Motor neuron (in vitro differentiated cells): Measurements from ENCODE around the gene TF. TPM values are rescaled to one million over a fixed set of nuclear protein-coding genes. Genes with fewer than 3 reads are reported as not detected.

Source experiments
- ATAC-seq, 8 experiments: fragments of 200-7000 bp; cut with Tn5 transposase; replicated peaks in 6 of 8; 2 replicates each; pipeline ENCODE4 v1.8.0; 2021; ENCODE audit warnings: mild to moderate bottlenecking in 8 of 8, moderate library complexity in 8 of 8
- H3K27ac ChIP-seq, 2 donors: fragments of 250-450 bp; sonication (Bioruptor Pico); 2 replicates each; pipeline ENCODE4 v1.9.0; 2021; ENCODE audit warnings: antibody characterized with exemption in 2 of 2, mild to moderate bottlenecking in 2 of 2, moderate library complexity in 1 of 2
- H3K4me1 ChIP-seq, 2 donors: fragments of 250-450 bp; sonication (Bioruptor Pico); replicated peaks in 1 of 2; 2 replicates each; pipeline ENCODE4 v1.6.1; 2021; ENCODE audit warnings: antibody characterized with exemption in 2 of 2, mild to moderate bottlenecking in 2 of 2, moderate library complexity in 1 of 2
- H3K4me3 ChIP-seq, 5 donors: fragments of 250-450 bp; sonication (Bioruptor Pico); 2 replicates each; pipeline ENCODE4 v1.9.0; 2021; ENCODE audit warnings: antibody characterized with exemption in 5 of 5, mild to moderate bottlenecking in 5 of 5, moderate library complexity in 4 of 5
- WGBS, 10 experiments: fragments of 450-650 bp; shearing (Covaris generic); methylation state at CpG; one replicate each; pipeline ENCODE4 v1.0.0; 2022; 5-methylcytosine and 5-hydroxymethylcytosine counted together
- in situ Hi-C, 9 experiments: fragments of 400-800 bp; cut with MboI; loops; one replicate each; pipeline ENCODE4 v1.15.0; 2021; ENCODE audit warnings: low sequenced_read_pairs in 9 of 9, low pct_unique_long_range_greater_than_20kb in 2 of 9; ENCODE audit not compliant: unreplicated experiment in 9 of 9
- total RNA-seq, 8 experiments: library from RNA; unstranded; fragments of 300-600 nt; gene quantifications; 2 replicates each; pipeline versions ENCODE4 v1.2.3 to v1.2.4, GENCODE V29; 2022

The TF gene
- total RNA-seq, 8 experiments from 2014 or later, result 0.58 to 56.3 (median 2.0) TPM

- no peak for ATAC-seq
- Histone ChIP-seq H3K27ac (no peak overlapping the region), H3K4me3 (no peak overlapping the region), H3K4me1 (peaks cover 7 to 11% of the 10 kb centered on the region in 2 donors)
- WGBS, 10 experiments, result 77 to 100% (median 92%) methylated on average over 1 to 8 of the region's 12 CpGs; no CpG with 5 or more reads in 5 of the 10 experiments
- in situ Hi-C loops, result no loop called here
Observed at GRCh38 chr3:133838916-133839800, 93.0 kb downstream of the TF start.

- 100% methylated on average over 1 of the region's 9 CpGs; no CpG with 5 or more reads in 9 of the 10 experiments for WGBS, 10 experiments
- Histone ChIP-seq H3K4me1 (peaks cover 7 to 11% of the 10 kb centered on the region in 2 donors), H3K27ac (no peak overlapping the region), H3K4me3 (no peak overlapping the region)
- in situ Hi-C loops, result no loop called here
- no peak for ATAC-seq
Observed at GRCh38 chr3:133840055-133840737, 94.0 kb downstream of the TF start.

- peaks cover 7 to 11% of the 10 kb centered on the region in 2 donors for H3K4me1 ChIP-seq
- no peak overlapping the region for H3K4me3 ChIP-seq
- H3K27ac ChIP-seq, result no peak overlapping the region
- ATAC-seq, result no peak
- in situ Hi-C loops, result no loop called here
- 75 to 100% (median 100%) methylated on average over 1 to 2 of the region's 6 CpGs; no CpG with 5 or more reads in 7 of the 10 experiments for WGBS, 10 experiments
Observed at GRCh38 chr3:133840767-133841166, 94.6 kb downstream of the TF start.

- in situ Hi-C loops, result no loop called here
- Histone ChIP-seq H3K27ac (no peak overlapping the region), H3K4me1 (peaks cover 7 to 11% of the 10 kb centered on the region in 2 donors), H3K4me3 (no peak overlapping the region)
- 80 to 100% (median 92%) methylated on average over 1 to 7 of the region's 8 CpGs; no CpG with 5 or more reads in 6 of the 10 experiments for WGBS, 10 experiments
- ATAC-seq, result no peak
Observed at GRCh38 chr3:133841196-133841595, 95.0 kb downstream of the TF start.

DNA sequence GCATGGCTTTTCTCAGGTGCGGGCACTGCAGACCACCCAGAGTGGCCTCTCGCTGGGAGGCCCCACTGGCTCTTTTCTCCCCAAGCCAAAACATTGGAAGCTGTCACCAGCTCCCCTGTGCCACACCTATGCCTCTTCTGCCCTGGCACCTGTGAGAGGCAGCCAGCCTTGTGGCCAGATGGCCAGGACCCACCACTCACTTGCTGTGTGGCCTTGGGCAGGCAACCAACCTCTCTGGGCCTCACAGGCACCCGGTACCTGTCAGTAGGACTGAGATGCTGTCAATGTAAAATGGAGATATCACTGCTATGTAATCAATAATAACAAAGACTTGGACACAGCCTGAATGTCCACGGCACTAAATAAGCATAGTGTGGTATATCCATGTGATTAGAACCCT is 96.0 kb downstream of the TF start:
- WGBS, 10 experiments, result 0 to 93% (median 70%) methylated on average over 1 to 3 of the region's 4 CpGs; no CpG with 5 or more reads in 2 of the 10 experiments

DNA sequence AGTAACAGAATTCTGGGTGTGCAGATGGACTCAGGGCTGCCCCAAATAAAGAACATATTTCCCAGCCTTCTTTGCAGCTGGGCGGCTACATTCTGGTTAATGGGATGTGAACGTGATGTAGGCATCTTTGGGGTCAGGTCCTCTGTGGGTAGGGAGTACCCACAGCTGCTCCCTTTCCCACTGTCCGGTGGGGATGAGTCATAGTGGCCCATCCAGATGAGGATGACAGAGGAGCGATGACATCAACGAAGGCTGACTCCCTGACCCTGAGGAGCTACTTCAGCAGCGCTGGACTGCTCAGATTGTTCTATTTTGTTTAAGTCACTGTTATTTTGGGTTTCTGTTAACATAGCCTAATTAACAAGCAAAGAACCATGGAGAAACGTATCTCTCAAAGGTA is 97.4 kb downstream of the TF start:
- in situ Hi-C loops, result no loop called here
- peak overlapping the region; percentile 42 to 61 for H3K27ac ChIP-seq
- WGBS, 10 experiments, result 44 to 100% (median 71%) methylated on average over 1 to 3 of the region's 7 CpGs; no CpG with 5 or more reads in 4 of the 10 experiments
- peaks cover 7 to 11% of the 10 kb centered on the region in 2 donors for H3K4me1 ChIP-seq
- H3K4me3 ChIP-seq, result no peak overlapping the region
- ATAC-seq, result peak in 7 of 8 experiments; percentile 62 to 100 (median 98)

More for the DNA sequence above, 96.0 kb downstream of the TF start:
- no peak for ATAC-seq
- H3K4me1 ChIP-seq, result peaks cover 7 to 11% of the 10 kb centered on the region in 2 donors
- no peak overlapping the region for H3K4me3 ChIP-seq
- in situ Hi-C loops, result no loop called here
- no peak overlapping the region for H3K27ac ChIP-seq

- in situ Hi-C loops, result no loop called here
- H3K27ac ChIP-seq, result no peak overlapping the region
- no peak overlapping the region for H3K4me3 ChIP-seq
- no peak for ATAC-seq
- WGBS, 10 experiments, result 50 to 100% (median 96%) methylated on average over 1 to 3 of the region's 4 CpGs; no CpG with 5 or more reads in 2 of the 10 experiments
- H3K4me1 ChIP-seq, result peaks cover 7 to 11% of the 10 kb centered on the region in 2 donors
Observed at GRCh38 chr3:133845127-133845526, 98.9 kb downstream of the TF start.

Other genes starting within 250 kb of the TF start
- gene CDV3, start 172.7 kb upstream of the TF start, total RNA-seq, result 100 to 1,000 TPM in 5 of 8 experiments, 10 to 100 TPM in 3; 77.4 to 233 (median 121) TPM
- gene TOPBP1, start 84.5 kb upstream of the TF start, total RNA-seq, result 10 to 100 TPM; 12.9 to 46.7 (median 35.2) TPM
- 100 to 1,000 TPM in 2 of 8 experiments, 10 to 100 TPM in 6; 39.2 to 150 (median 62.6) TPM for gene SRPRB, start 59.4 kb downstream of the TF start, total RNA-seq
- 10 to 100 TPM in 5 of 8 experiments, 1 to 10 TPM in 3; 3.0 to 75.3 (median 39.1) TPM for gene RAB6B, start 149.5 kb downstream of the TF start, total RNA-seq